HFFc6 (cell line): ENCODE results near the gene THAP6. TPM values are rescaled to one million over a fixed set of nuclear protein-coding genes. Genes with fewer than 3 reads are reported as not detected.
"Not testable (repeated sequence)": the region's sequence is repeated elsewhere in the genome, so short reads cannot be mapped to it uniquely, and the experiment has no call there.

Experiments used
- DNase-seq: peaks from one replicate; pipeline ENCODE4 v3.0.0-alpha.2; 2018
- H3K27ac Mint-ChIP-seq: 2 replicates; pipeline ENCODE4 v1.8.0; 2020; ENCODE audit warnings: mild to moderate bottlenecking, mixed read lengths
- H3K27me3 Mint-ChIP-seq: 2 replicates; pipeline ENCODE4 v1.8.0; 2021; ENCODE audit warnings: mild to moderate bottlenecking, moderate library complexity, mixed read lengths; ENCODE audit not compliant: insufficient read depth
- H3K36me3 Mint-ChIP-seq: 2 replicates; pipeline ENCODE4 v1.8.0; 2021; ENCODE audit warnings: low read depth, mixed read lengths
- H3K4me1 Mint-ChIP-seq: 2 replicates; pipeline ENCODE4 v1.8.0; 2020; ENCODE audit warnings: low read depth, mixed read lengths
- H3K4me3 Mint-ChIP-seq: 2 replicates; pipeline ENCODE4 v1.8.0; 2020; ENCODE audit warnings: mild to moderate bottlenecking, moderate library complexity, mixed read lengths
- H3K9me3 Mint-ChIP-seq: 2 replicates; pipeline ENCODE4 v1.8.0; 2020; ENCODE audit warnings: mild to moderate bottlenecking, mixed read lengths
- total RNA-seq, 6 experiments: library from RNA; stranded (reverse); fragmentation: NEBNext Ultra II Directional; extraction: Animal tissue kit (Norgen Biotek cat#: 25700); gene quantifications; 2 replicates in 1 of 6; 3 replicates in 5 of 6; pipeline ENCODE4 v1.2.3, GENCODE V29; 2021
- TF ChIP-seq, protein P1 (sequence below): fragments of 200-600 bp; sonication (generic); IDR thresholded peaks from 2 replicates; pipeline ENCODE4 v1.5.0; 2021; ENCODE audit warnings: antibody characterized with exemption, mild to moderate bottlenecking

THAP6 gene
- total RNA-seq, 6 experiments from 2014 or later, result 14.2 to 20.6 (median 17.8) TPM

- H3K27ac Mint-ChIP-seq, result no peak overlapping the region
- H3K9me3 Mint-ChIP-seq, result no peaks in the 10 kb centered on the region
- TF ChIP-seq, protein P1, sequence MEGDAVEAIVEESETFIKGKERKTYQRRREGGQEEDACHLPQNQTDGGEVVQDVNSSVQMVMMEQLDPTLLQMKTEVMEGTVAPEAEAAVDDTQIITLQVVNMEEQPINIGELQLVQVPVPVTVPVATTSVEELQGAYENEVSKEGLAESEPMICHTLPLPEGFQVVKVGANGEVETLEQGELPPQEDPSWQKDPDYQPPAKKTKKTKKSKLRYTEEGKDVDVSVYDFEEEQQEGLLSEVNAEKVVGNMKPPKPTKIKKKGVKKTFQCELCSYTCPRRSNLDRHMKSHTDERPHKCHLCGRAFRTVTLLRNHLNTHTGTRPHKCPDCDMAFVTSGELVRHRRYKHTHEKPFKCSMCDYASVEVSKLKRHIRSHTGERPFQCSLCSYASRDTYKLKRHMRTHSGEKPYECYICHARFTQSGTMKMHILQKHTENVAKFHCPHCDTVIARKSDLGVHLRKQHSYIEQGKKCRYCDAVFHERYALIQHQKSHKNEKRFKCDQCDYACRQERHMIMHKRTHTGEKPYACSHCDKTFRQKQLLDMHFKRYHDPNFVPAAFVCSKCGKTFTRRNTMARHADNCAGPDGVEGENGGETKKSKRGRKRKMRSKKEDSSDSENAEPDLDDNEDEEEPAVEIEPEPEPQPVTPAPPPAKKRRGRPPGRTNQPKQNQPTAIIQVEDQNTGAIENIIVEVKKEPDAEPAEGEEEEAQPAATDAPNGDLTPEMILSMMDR, result no peak
- H3K4me3 Mint-ChIP-seq, result no peak overlapping the region; the same call in 1 of the 2 replicates
- peaks cover 30% of the 10 kb centered on the region for H3K36me3 Mint-ChIP-seq
- peaks cover 9% of the 10 kb centered on the region for H3K4me1 Mint-ChIP-seq
- no peak for DNase-seq
- H3K27me3 Mint-ChIP-seq, result no peaks in the 10 kb centered on the region
Measured at GRCh38 chr4:75513526-75514130, 645 bp upstream of the THAP6 start.

- no peak overlapping the region; the same call in 1 of the 2 replicates for H3K4me3 Mint-ChIP-seq
- peaks cover 26% of the 10 kb centered on the region for H3K36me3 Mint-ChIP-seq
- H3K4me1 Mint-ChIP-seq, result peaks cover 9% of the 10 kb centered on the region
- no peak for DNase-seq
- no peak overlapping the region for H3K27ac Mint-ChIP-seq
- H3K27me3 Mint-ChIP-seq, result no peaks in the 10 kb centered on the region
- no peaks in the 10 kb centered on the region for H3K9me3 Mint-ChIP-seq
- TF ChIP-seq, protein P1, result no peak
Measured at GRCh38 chr4:75514949-75515612, 808 bp downstream of the THAP6 start.

GRCh38 chr4:75516144-75516543, 1.9 kb downstream of the THAP6 start:
- H3K4me1 Mint-ChIP-seq, result peaks cover 9% of the 10 kb centered on the region
- no peak for DNase-seq
- no peak overlapping the region for H3K27ac Mint-ChIP-seq
- H3K27me3 Mint-ChIP-seq, result no peaks in the 10 kb centered on the region
- H3K4me3 Mint-ChIP-seq, result no peak overlapping the region
- TF ChIP-seq, protein P1, result no peak
- no peaks in the 10 kb centered on the region for H3K9me3 Mint-ChIP-seq
- peaks cover 18% of the 10 kb centered on the region for H3K36me3 Mint-ChIP-seq

DNA sequence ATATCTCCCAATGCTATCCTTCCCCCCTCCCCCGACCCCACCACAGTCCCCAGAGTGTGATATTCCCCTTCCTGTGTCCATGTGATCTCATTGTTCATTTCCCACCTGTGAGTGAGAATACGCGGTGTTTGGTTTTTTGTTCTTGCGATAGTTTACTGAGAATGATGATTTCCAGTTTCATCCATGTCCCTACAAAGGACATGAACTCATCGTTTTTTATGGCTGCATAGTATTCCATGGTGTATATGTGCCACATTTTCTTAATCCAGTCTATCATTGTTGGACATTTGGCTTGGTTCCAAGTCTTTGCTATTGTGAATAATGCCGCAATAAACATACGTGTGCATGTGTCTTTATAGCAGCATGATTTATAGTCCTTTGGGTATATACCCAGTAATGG, 5.2 kb downstream of the THAP6 start:
- H3K4me1 Mint-ChIP-seq, H3K27me3 Mint-ChIP-seq, DNase-seq, H3K9me3 Mint-ChIP-seq, H3K27ac Mint-ChIP-seq, H3K4me3 Mint-ChIP-seq: not testable (repeated sequence)
- peaks cover 18% of the 10 kb centered on the region for H3K36me3 Mint-ChIP-seq

GRCh38 chr4:75525086-75525485, 10.8 kb downstream of the THAP6 start:
- TF ChIP-seq, protein P1, result no peak
- no peaks in the 10 kb centered on the region for H3K4me1 Mint-ChIP-seq
- H3K27ac Mint-ChIP-seq, result no peak overlapping the region
- H3K4me3 Mint-ChIP-seq, result no peak overlapping the region
- DNase-seq, result no peak
- no peaks in the 10 kb centered on the region for H3K27me3 Mint-ChIP-seq
- H3K36me3 Mint-ChIP-seq, result peaks cover 2% of the 10 kb centered on the region
- no peaks in the 10 kb centered on the region for H3K9me3 Mint-ChIP-seq

- no peak overlapping the region for H3K27ac Mint-ChIP-seq
- no peaks in the 10 kb centered on the region for H3K9me3 Mint-ChIP-seq
- no peaks in the 10 kb centered on the region for H3K27me3 Mint-ChIP-seq
- TF ChIP-seq, protein P1, result no peak
- H3K4me3 Mint-ChIP-seq, result no peak overlapping the region
- no peaks in the 10 kb centered on the region for H3K4me1 Mint-ChIP-seq
- peaks cover 8% of the 10 kb centered on the region for H3K36me3 Mint-ChIP-seq
- DNase-seq, result no peak
Measured at GRCh38 chr4:75525910-75526309, 11.6 kb downstream of the THAP6 start.
